NCI-H187 treated with DMSO at 0.1 percent for 48 hours (cell line): ENCODE results near the gene ZNF660.
A peak's percentile ranks its signal among the peaks of the same experiment; 100 is the strongest.

Experiments
- DNase-seq: peaks from one replicate; lab custom pipeline; 2025; lab: John Stamatoyannopoulos, UW

ZNF660 gene

GRCh38 chr3:44632193-44632592 is 47.4 kb downstream of the ZNF660 start:
- DNase-seq, result no peak

DNA sequence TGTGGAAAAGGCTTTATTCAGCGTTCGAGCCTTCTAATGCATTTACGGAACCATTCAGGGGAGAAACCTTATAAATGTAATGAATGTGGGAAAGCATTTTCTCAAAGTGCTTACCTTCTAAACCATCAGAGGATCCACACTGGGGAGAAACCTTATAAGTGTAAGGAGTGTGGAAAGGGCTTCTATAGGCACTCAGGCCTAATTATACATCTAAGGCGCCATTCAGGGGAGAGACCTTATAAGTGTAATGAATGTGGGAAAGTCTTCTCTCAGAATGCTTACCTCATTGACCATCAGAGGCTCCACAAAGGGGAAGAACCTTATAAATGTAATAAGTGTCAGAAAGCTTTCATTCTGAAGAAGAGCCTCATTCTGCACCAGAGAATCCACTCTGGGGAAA is 57.6 kb downstream of the ZNF660 start:
- DNase-seq, result no peak

DNA sequence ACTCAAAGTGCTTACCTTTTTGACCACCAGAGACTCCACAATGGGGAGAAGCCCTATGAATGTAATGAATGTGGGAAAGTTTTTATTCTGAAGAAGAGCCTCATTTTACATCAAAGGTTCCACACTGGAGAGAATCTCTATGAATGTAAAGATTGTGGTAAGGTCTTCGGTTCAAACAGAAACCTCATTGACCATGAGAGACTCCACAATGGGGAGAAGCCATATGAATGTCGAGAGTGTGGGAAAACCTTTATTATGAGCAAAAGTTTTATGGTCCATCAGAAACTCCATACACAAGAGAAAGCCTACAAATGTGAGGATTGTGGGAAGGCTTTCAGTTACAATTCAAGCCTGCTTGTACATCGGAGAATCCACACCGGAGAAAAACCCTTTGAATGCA is 58.3 kb downstream of the ZNF660 start:
- no peak for DNase-seq

DNA sequence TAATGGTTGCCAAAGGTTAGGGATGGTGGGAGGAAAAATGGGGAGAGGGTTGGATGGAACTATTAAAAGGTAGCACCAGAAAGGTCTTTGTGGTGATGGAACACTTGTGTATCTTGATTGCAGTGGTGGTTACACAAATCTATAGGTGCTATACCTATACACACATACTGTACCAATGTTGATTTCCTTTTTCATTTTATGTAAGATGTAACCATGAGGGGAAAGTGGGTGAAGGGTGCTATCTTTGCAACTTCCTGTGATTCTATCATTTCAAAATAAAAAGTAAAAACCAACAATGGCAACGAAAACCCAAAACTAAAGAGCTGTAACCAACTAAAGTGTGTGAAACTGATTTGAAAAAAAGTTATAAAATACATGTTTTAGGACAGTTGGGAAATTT is 63.0 kb downstream of the ZNF660 start:
- no peak for DNase-seq

- DNase-seq, result peak; percentile 4
Measured at GRCh38 chr3:44648564-44649229, 63.9 kb downstream of the ZNF660 start, which contains the start of gene ZNF35. TSS of gene ZNF35 (plus strand) at chr3:44648732. CDS start at chr3:44651068, 2,336 bp downstream.
